GM12878 (cell line): Measurements from ENCODE around the gene MYH10.

ENCODE experiments used
- JUND ChIP-seq: IDR thresholded peaks from 2 replicates; pipeline ENCODE4 v1.6.1; 2012; ENCODE audit warnings: low read depth, mild to moderate bottlenecking, low read length, improper control_type of control experiment, moderate library complexity
- RAD51 ChIP-seq: fragments of 450-650 bp; IDR thresholded peaks from 2 replicates; pipeline ENCODE4 v1.6.1; 2016; ENCODE audit warnings: moderate library complexity, mild to moderate bottlenecking, inconsistent platforms
- SMC3 ChIP-seq: IDR thresholded peaks from 2 replicates; pipeline ENCODE4 v1.6.1; 2011; ENCODE audit warnings: low read length, improper control_type of control experiment, borderline replicate concordance
- SRF ChIP-seq, 2 experiments: IDR thresholded peaks; 2 replicates each; pipeline ENCODE4 v1.6.1; 2011; ENCODE audit warnings: low read depth in 2 of 2, low read length in 2 of 2, mild to moderate bottlenecking in 1 of 2, moderate library complexity in 1 of 2
- TF ChIP-seq, protein P1 (sequence below), 3 experiments: IDR thresholded peaks in 2 of 3; conservative IDR thresholded peaks in 1 of 3; 2 replicates each; pipeline ENCODE4 v1.5.1; 2011; ENCODE audit warnings: low read depth in 3 of 3, low read length in 3 of 3, mild to moderate bottlenecking in 3 of 3, control low read depth in 2 of 3, moderate library complexity in 2 of 3, inconsistent platforms in 1 of 3, mixed read lengths in 1 of 3; ENCODE audit not compliant: control insufficient read depth in 2 of 3, insufficient read depth in 1 of 3; ENCODE audit errors: extremely low read depth in 1 of 3
- TF ChIP-seq, protein P2 (sequence below): IDR thresholded peaks from 2 replicates; pipeline ENCODE4 v1.6.1; 2012; ENCODE audit warnings: low read depth, low read length, improper control_type of control experiment
- TF ChIP-seq, protein P3 (sequence below): IDR thresholded peaks from 2 replicates; pipeline ENCODE4 v1.6.1; 2012; ENCODE audit warnings: low read depth, low read length, improper control_type of control experiment

DNA sequence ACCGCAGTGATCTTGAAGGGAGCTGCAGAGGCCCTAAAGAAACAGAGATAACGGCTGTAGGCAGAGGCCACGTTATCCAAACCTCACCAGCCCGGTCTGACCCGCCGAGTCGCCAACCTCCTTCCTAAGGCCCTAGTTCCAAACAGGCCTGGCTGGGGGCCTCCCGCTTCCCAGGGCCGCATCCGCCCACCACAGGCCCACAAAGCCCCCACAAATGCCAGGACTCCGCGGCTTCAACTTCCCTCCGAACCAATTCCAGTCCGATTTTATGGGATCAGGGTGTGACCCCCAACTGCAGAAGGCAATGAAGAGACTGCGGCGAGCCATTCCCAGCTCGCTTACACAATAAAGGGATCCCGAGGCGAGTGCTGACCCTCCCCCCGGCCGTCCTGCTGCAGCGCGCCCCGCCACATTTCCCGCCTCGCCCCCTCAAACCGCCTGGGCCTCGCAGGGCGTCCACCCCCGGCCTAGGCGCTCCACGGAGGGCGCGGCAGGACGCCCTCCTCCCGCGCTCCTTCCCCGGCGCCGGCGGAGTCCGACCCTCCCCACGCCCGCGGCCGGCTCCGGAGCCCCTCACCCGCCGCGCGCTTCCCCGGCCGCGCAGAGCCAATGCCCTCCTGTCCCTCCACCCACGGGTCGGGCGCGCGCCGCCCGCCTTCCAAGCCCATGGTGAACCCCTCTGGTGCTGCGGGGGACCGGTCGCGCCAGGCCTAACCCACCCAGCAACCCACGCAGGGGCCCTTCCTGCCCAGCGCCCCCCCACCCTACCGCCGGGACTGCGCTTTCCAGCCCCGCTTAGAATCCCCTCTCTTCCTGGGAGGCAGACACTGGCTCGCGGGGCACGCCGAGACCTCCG lies 926 bp downstream of the MYH10 start:
- TF ChIP-seq, protein P1, sequence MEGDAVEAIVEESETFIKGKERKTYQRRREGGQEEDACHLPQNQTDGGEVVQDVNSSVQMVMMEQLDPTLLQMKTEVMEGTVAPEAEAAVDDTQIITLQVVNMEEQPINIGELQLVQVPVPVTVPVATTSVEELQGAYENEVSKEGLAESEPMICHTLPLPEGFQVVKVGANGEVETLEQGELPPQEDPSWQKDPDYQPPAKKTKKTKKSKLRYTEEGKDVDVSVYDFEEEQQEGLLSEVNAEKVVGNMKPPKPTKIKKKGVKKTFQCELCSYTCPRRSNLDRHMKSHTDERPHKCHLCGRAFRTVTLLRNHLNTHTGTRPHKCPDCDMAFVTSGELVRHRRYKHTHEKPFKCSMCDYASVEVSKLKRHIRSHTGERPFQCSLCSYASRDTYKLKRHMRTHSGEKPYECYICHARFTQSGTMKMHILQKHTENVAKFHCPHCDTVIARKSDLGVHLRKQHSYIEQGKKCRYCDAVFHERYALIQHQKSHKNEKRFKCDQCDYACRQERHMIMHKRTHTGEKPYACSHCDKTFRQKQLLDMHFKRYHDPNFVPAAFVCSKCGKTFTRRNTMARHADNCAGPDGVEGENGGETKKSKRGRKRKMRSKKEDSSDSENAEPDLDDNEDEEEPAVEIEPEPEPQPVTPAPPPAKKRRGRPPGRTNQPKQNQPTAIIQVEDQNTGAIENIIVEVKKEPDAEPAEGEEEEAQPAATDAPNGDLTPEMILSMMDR (IDR thresholded peaks at IDR 0.05 in 2 of 3, conservative IDR thresholded peaks at IDR 0.05 in 1 of 3; ENCODE audit: control insufficient read depth in 2 of 3, extremely low read depth in 1 of 3, insufficient read depth in 1 of 3, low read depth in 3 of 3, low read length in 3 of 3): no peak
- TF ChIP-seq, protein P2, sequence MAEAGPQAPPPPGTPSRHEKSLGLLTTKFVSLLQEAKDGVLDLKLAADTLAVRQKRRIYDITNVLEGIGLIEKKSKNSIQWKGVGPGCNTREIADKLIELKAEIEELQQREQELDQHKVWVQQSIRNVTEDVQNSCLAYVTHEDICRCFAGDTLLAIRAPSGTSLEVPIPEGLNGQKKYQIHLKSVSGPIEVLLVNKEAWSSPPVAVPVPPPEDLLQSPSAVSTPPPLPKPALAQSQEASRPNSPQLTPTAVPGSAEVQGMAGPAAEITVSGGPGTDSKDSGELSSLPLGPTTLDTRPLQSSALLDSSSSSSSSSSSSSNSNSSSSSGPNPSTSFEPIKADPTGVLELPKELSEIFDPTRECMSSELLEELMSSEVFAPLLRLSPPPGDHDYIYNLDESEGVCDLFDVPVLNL: no peak
- no peak for TF ChIP-seq RAD51
- TF ChIP-seq, protein P3, sequence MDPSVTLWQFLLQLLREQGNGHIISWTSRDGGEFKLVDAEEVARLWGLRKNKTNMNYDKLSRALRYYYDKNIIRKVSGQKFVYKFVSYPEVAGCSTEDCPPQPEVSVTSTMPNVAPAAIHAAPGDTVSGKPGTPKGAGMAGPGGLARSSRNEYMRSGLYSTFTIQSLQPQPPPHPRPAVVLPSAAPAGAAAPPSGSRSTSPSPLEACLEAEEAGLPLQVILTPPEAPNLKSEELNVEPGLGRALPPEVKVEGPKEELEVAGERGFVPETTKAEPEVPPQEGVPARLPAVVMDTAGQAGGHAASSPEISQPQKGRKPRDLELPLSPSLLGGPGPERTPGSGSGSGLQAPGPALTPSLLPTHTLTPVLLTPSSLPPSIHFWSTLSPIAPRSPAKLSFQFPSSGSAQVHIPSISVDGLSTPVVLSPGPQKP: no peak
- TF ChIP-seq SRF (IDR thresholded peaks at IDR 0.05; ENCODE audit: low read depth in 2 of 2, low read length in 2 of 2): no peak
- no peak for TF ChIP-seq JUND
- TF ChIP-seq SMC3: no peak
